ENCODE data around the gene PTPRS. TPM values are rescaled to one million over a fixed set of nuclear protein-coding genes. Genes with fewer than 3 reads are reported as not detected.
A peak's percentile ranks its signal among the peaks of the same experiment; 100 is the strongest.

The PTPRS gene
- total and polyA plus RNA-seq, 2 of the 13 experiments (the other 11 are each of a cell fraction or from before 2014, with no cell fraction given) = 32.7 to 43.9 TPM

GRCh38 chr19:5345895-5346386, 5.3 kb upstream of the PTPRS start (continued):
- TF ChIP-seq DDIT3 (CRISPR knock-in tag; IDR thresholded peaks at IDR 0.05) (no peak), POGK (CRISPR knock-in tag; conservative IDR thresholded peaks at IDR 0.05) (no peak), LRRFIP1 (CRISPR knock-in tag; conservative IDR thresholded peaks at IDR 0.05) (no peak), SRSF9 (IDR thresholded peaks at IDR 0.05; ENCODE audit: borderline replicate concordance, insufficient read depth, low read depth, low read length, poor library complexity, severe bottlenecking) (no peak), ZBTB20 (CRISPR knock-in tag; IDR thresholded peaks at IDR 0.05; ENCODE audit: borderline replicate concordance, low read depth) (peak; percentile 53; the same call in 1 of the 2 replicates), KDM2A (CRISPR knock-in tag; IDR thresholded peaks at IDR 0.05; ENCODE audit: borderline replicate concordance, low read depth) (peak; percentile 30; the same call in 1 of the 2 replicates), ZNF382 (CRISPR knock-in tag; IDR thresholded peaks at IDR 0.05; ENCODE audit: borderline replicate concordance) (no peak), PHF21A (CRISPR knock-in tag; IDR thresholded peaks at IDR 0.05) (no peak), CENPX (CRISPR knock-in tag; IDR thresholded peaks at IDR 0.05) (no peak), ZNF326 (CRISPR knock-in tag; IDR thresholded peaks at IDR 0.05; ENCODE audit: borderline replicate concordance) (no peak), ZNF878 (CRISPR knock-in tag; IDR thresholded peaks at IDR 0.05) (0 out of 2 replicates have a peak, but pooled peaks have one; percentile 33), SP2 (CRISPR knock-in tag; IDR thresholded peaks at IDR 0.05) (no peak), DZIP1 (CRISPR knock-in tag; IDR thresholded peaks at IDR 0.05) (no peak), ISL2 (CRISPR knock-in tag; IDR thresholded peaks at IDR 0.05) (no peak), PPARG (CRISPR knock-in tag; conservative IDR thresholded peaks at IDR 0.05) (no peak), CBX1 (IDR thresholded peaks at IDR 0.05; ENCODE audit: low read depth) (no peak), YY1 (IDR thresholded peaks at IDR 0.05; ENCODE audit: insufficient read depth, insufficient replicate concordance, low read depth, low read length) (no peak), NR2F2 (IDR thresholded peaks at IDR 0.05; ENCODE audit: borderline replicate concordance, low read depth) (no peak), KLF16 (CRISPR knock-in tag; IDR thresholded peaks at IDR 0.05) (no peak), HNRNPL (IDR thresholded peaks at IDR 0.05; ENCODE audit: low read depth, low read length) (no peak), ZNF800 (CRISPR knock-in tag; IDR thresholded peaks at IDR 0.05) (no peak)

All from HepG2 (cell line).